Mesendoderm (in vitro differentiated cells): Measurements from ENCODE around the gene LRFN2.
A peak's percentile ranks its signal among the peaks of the same experiment; 100 is the strongest.

Experiments used
- DNase-seq: peaks from one replicate; pipeline ENCODE4 v3.0.0; 2013
- H2AK5ac ChIP-seq: 2 replicates; pipeline ENCODE4 v1.6.1; 2013; ENCODE audit warnings: low read length, inconsistent platforms
- H2BK120ac ChIP-seq: 2 replicates; pipeline ENCODE4 v1.6.1; 2013; ENCODE audit warnings: low read depth, mild to moderate bottlenecking, low read length, moderate library complexity, mixed read lengths
- H2BK15ac ChIP-seq: replicated peaks from 2 replicates; pipeline ENCODE4 v1.6.1; 2013; ENCODE audit warnings: low read depth, mild to moderate bottlenecking, moderate library complexity
- H2BK5ac ChIP-seq: 2 replicates; pipeline ENCODE4 v1.6.1; 2013; ENCODE audit warnings: low read length, inconsistent platforms
- H3K18ac ChIP-seq: 2 replicates; pipeline ENCODE4 v1.6.1; 2013; ENCODE audit warnings: mild to moderate bottlenecking, low read length, mixed read lengths
- H3K23ac ChIP-seq: one replicate; pipeline ENCODE4 v1.6.1; 2013; ENCODE audit warnings: low read length
- H3K27ac ChIP-seq: 2 replicates; pipeline ENCODE4 v1.5.1; 2013; ENCODE audit warnings: low read depth, mild to moderate bottlenecking, inconsistent platforms, low read length, moderate library complexity
- H3K27me3 ChIP-seq: 2 replicates; pipeline ENCODE4 v1.6.1; 2013; ENCODE audit warnings: low read length, control low read depth, mild to moderate bottlenecking, inconsistent platforms; ENCODE audit not compliant: insufficient read depth, poor library complexity
- H3K36me3 ChIP-seq: 2 replicates; pipeline ENCODE4 v1.6.1; 2013; ENCODE audit warnings: low read length, inconsistent platforms; ENCODE audit not compliant: control insufficient read depth, insufficient read depth
- H3K4ac ChIP-seq: one replicate; pipeline ENCODE4 v1.6.1; 2013; ENCODE audit warnings: low read depth, mild to moderate bottlenecking, low read length, moderate library complexity
- H3K4me1 ChIP-seq: 2 replicates; pipeline ENCODE4 v1.6.1; 2013; ENCODE audit warnings: low read depth, low read length, inconsistent platforms; ENCODE audit not compliant: control insufficient read depth
- H3K4me2 ChIP-seq: 2 replicates; pipeline ENCODE4 v1.6.1; 2013; ENCODE audit warnings: low read length
- H3K4me3 ChIP-seq: 2 replicates; pipeline ENCODE4 v1.5.1; 2013; ENCODE audit warnings: mild to moderate bottlenecking, low read length
- H3K56ac ChIP-seq: one replicate; pipeline ENCODE4 v1.6.1; 2013; ENCODE audit warnings: low read length
- H3K79me1 ChIP-seq: 2 replicates; pipeline ENCODE4 v1.6.1; 2013; ENCODE audit warnings: low read length, inconsistent platforms
- H3K79me2 ChIP-seq: 2 replicates; pipeline ENCODE4 v1.6.1; 2013; ENCODE audit warnings: mild to moderate bottlenecking, low read length; ENCODE audit not compliant: control insufficient read depth, insufficient read depth
- H3K9ac ChIP-seq: 2 replicates; pipeline ENCODE4 v1.6.1; 2013; ENCODE audit warnings: low read length, inconsistent platforms
- H4K5ac ChIP-seq: one replicate; pipeline ENCODE4 v1.6.1; 2013; ENCODE audit warnings: low read length
- H4K8ac ChIP-seq: one replicate; pipeline ENCODE4 v1.6.1; 2013; ENCODE audit warnings: low read depth, mild to moderate bottlenecking, control low read depth, low read length, moderate library complexity
- WGBS: extraction: QIAGEN DNeasy Blood & Tissue Kit; methylation state at CpG from one replicate; pipeline ENCODE4 v1.1.7; 2013; ENCODE audit warnings: low lambda C conversion rate, missing lambda C conversion rate; ENCODE audit not compliant: insufficient coverage; ENCODE audit errors: extremely low coverage; 5-methylcytosine and 5-hydroxymethylcytosine counted together

Gene LRFN2

DNA sequence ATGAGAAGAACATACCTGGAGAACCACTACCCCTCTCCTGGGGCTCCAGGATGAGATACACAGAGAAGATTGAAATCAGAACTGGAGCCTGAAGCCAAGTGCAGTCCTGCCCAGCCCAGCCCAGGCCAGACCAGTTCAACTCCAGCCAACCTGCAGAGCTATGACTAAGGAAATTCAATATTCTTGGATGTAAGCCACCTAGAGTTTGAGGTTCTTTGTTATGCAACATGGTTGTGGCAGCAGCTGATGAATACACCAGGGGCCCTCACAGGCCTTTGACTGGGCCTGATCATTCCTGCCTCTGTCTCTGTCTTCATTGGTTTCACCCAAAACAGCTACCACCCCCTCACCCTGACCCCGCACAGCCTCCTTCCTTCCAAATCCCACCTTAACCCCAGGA lies 167.8 kb downstream of the LRFN2 start:
- peaks cover 3% of the 10 kb centered on the region for H3K4me1 ChIP-seq
- H2AK5ac ChIP-seq = no peak overlapping the region
- H2BK120ac ChIP-seq = no peak overlapping the region
- no peak overlapping the region for H4K8ac ChIP-seq
- no peaks in the 10 kb centered on the region for H3K79me2 ChIP-seq
- no peak overlapping the region for H3K27ac ChIP-seq
- WGBS = no CpG with 5 or more reads among the region's 1 CpG
- no peak overlapping the region for H3K23ac ChIP-seq
- no peak overlapping the region for H2BK15ac ChIP-seq
- no peaks in the 10 kb centered on the region for H3K27me3 ChIP-seq
- H3K4ac ChIP-seq = no peak overlapping the region
- H2BK5ac ChIP-seq = no peak overlapping the region
- peak overlapping the region; percentile 36 for H3K56ac ChIP-seq
- no peak overlapping the region for H4K5ac ChIP-seq
- H3K79me1 ChIP-seq = no peaks in the 10 kb centered on the region
- no peak overlapping the region for H3K18ac ChIP-seq
- H3K9ac ChIP-seq = no peak overlapping the region
- no peak for DNase-seq
- H3K36me3 ChIP-seq = no peaks in the 10 kb centered on the region
- H3K4me2 ChIP-seq = no peak overlapping the region
- H3K4me3 ChIP-seq = no peak overlapping the region

DNA sequence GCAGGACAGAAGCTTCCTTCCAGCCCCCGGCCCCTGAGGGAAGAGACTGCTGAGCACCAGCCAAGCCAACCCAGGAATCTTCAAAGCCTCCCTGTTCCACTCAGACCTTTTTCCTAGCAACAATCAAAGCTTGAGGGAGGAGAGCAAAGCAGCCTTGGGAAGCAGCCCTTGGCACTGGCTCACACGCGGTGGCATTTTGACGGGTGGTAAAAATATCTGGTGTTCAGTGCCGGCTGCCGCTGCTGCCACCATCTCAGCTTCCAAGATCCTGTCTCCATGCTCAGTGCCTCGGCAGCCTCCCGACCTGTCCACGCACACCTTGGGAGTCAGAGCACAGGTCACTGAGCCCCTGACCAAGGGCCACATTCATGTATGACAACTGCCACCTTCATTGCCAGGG lies 170.1 kb downstream of the LRFN2 start:
- H3K36me3 ChIP-seq = no peaks in the 10 kb centered on the region
- peaks cover 3% of the 10 kb centered on the region for H3K4me1 ChIP-seq
- H4K5ac ChIP-seq = no peak overlapping the region
- H3K18ac ChIP-seq = no peak overlapping the region
- H3K56ac ChIP-seq = peak overlapping the region; percentile 15
- no peak overlapping the region for H3K4ac ChIP-seq
- DNase-seq = no peak
- H3K27ac ChIP-seq = no peak overlapping the region
- H3K9ac ChIP-seq = no peak overlapping the region
- H3K4me2 ChIP-seq = no peak overlapping the region
- no peak overlapping the region for H3K23ac ChIP-seq
- H2BK15ac ChIP-seq = no peak overlapping the region
- no peaks in the 10 kb centered on the region for H3K79me2 ChIP-seq
- no peaks in the 10 kb centered on the region for H3K27me3 ChIP-seq
- H2BK5ac ChIP-seq = no peak overlapping the region
- H2BK120ac ChIP-seq = no peak overlapping the region
- H2AK5ac ChIP-seq = no peak overlapping the region
- H3K79me1 ChIP-seq = no peaks in the 10 kb centered on the region
- H3K4me3 ChIP-seq = no peak overlapping the region
- WGBS = no CpG with 5 or more reads among the region's 9 CpGs
- no peak overlapping the region for H4K8ac ChIP-seq

DNA sequence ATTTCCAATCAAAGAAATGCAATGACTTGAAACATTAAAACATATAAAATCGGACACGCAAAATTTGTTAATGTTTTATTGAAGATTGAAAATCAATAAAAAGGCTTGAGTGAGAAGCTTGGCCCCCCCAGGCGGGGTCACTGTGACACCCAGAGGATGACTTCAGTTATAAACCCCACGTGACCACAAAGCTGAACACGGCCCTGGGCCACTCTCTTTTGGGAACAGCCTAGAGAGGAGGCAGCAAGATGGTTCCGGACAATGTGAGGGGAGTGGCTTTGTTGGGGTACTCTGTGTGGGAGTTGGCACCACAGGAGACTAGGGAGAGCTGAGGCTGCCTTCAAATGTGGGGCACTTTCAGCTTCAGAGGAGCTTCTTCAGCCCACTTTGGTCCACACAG lies 172.5 kb downstream of the LRFN2 start:
- Histone ChIP-seq H3K56ac (no peak overlapping the region), H3K23ac (no peak overlapping the region), H3K4ac (no peak overlapping the region), H3K79me2 (no peaks in the 10 kb centered on the region), H3K9ac (no peak overlapping the region), H3K36me3 (no peaks in the 10 kb centered on the region), H2BK120ac (no peak overlapping the region), H3K79me1 (no peaks in the 10 kb centered on the region), H2BK5ac (no peak overlapping the region), H3K4me2 (no peak overlapping the region), H3K18ac (no peak overlapping the region), H2AK5ac (no peak overlapping the region), H4K8ac (no peak overlapping the region), H3K4me3 (no peak overlapping the region), H3K27ac (no peak overlapping the region), H4K5ac (no peak overlapping the region), H3K4me1 (peaks cover 5% of the 10 kb centered on the region), H3K27me3 (no peaks in the 10 kb centered on the region), H2BK15ac (no peak overlapping the region)
- no peak for DNase-seq
- no CpG with 5 or more reads among the region's 6 CpGs for WGBS

DNA sequence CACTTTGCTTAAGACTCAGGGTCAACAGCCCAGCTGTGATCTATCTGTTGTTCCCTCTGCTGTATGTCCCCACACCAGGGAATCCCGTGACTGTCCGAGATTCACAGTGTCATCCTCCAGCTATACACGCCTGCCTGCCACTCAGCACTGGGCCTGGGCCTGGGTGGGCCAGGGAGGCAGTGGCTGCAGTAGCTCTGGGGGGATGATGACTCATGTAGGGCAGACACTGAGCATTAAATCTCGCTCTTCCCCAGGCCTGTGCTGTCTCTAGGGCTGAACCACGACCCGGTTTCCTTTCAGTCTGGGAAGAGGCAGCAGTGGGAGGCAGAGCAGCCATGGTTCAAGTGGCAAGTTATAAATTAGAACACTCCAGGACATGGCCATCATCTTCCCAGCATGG lies 173.9 kb downstream of the LRFN2 start:
- no peaks in the 10 kb centered on the region for H3K36me3 ChIP-seq
- H2BK5ac ChIP-seq = no peak overlapping the region
- no peak overlapping the region for H3K9ac ChIP-seq
- H2BK15ac ChIP-seq = no peak overlapping the region
- no peak overlapping the region for H4K8ac ChIP-seq
- H4K5ac ChIP-seq = no peak overlapping the region
- no CpG with 5 or more reads among the region's 6 CpGs for WGBS
- H3K18ac ChIP-seq = no peak overlapping the region
- no peak overlapping the region for H3K4me3 ChIP-seq
- no peaks in the 10 kb centered on the region for H3K79me1 ChIP-seq
- H3K79me2 ChIP-seq = no peaks in the 10 kb centered on the region
- peaks cover 8% of the 10 kb centered on the region for H3K4me1 ChIP-seq
- H3K4ac ChIP-seq = no peak overlapping the region
- H3K23ac ChIP-seq = no peak overlapping the region
- DNase-seq = no peak
- H3K56ac ChIP-seq = no peak overlapping the region
- no peak overlapping the region for H2BK120ac ChIP-seq
- H2AK5ac ChIP-seq = no peak overlapping the region
- no peak overlapping the region for H3K4me2 ChIP-seq
- no peak overlapping the region for H3K27ac ChIP-seq
- no peaks in the 10 kb centered on the region for H3K27me3 ChIP-seq

DNA sequence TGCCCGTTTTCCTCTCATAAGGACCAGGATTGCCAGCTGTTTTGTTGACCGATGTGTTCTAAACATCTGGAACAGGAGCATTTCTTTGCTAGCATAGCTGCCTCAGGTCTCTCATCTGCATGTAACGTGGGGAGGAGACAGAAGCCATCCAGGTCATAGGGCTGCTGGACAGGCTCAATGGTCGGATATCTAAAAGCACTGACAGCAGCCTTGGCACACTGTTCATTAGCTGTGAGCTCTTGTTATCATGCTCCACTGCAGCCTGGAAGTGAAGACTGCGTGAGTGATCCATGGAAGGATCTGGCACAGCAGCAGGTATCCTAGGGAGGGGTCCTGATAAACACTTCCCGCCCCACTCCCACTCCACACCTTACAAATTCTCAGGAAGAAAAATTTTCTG lies 175.3 kb downstream of the LRFN2 start:
- Histone ChIP-seq H3K27ac (no peak overlapping the region), H3K23ac (no peak overlapping the region), H3K79me1 (no peaks in the 10 kb centered on the region), H3K4me2 (no peak overlapping the region), H3K36me3 (no peaks in the 10 kb centered on the region), H3K18ac (no peak overlapping the region), H3K9ac (no peak overlapping the region), H3K56ac (no peak overlapping the region), H3K27me3 (no peaks in the 10 kb centered on the region), H2BK120ac (no peak overlapping the region), H3K4ac (no peak overlapping the region), H4K5ac (no peak overlapping the region), H3K79me2 (no peaks in the 10 kb centered on the region), H2AK5ac (no peak overlapping the region), H3K4me3 (no peak overlapping the region), H2BK15ac (no peak overlapping the region), H2BK5ac (no peak overlapping the region), H3K4me1 (peaks cover 8% of the 10 kb centered on the region), H4K8ac (no peak overlapping the region)
- no CpG with 5 or more reads among the region's 6 CpGs for WGBS
- DNase-seq = no peak

DNA sequence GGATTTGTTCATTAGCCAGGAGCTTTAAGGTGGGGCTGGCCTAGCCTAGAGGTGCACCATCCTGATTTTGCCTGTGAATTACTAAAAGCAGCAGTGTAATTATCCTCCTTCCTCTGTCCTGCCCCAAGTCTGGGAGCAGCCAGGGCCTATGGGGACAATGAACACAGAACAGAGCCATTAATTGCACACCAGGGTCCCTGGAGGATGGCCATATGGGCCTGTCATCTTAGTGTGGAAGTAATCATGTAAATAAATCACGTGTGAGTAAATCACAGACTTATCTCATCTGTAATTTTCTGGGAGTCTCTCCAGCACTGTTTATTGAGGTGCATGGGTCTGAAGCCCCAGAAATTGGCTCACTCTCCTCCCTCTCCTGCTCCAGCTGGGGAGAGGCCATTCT lies 176.3 kb downstream of the LRFN2 start:
- Histone ChIP-seq H2BK5ac (no peak overlapping the region), H2BK120ac (no peak overlapping the region), H3K79me1 (no peaks in the 10 kb centered on the region), H3K4me3 (no peak overlapping the region), H3K79me2 (no peaks in the 10 kb centered on the region), H4K8ac (no peak overlapping the region), H3K9ac (no peak overlapping the region), H4K5ac (no peak overlapping the region), H3K18ac (no peak overlapping the region), H2BK15ac (no peak overlapping the region), H3K4ac (no peak overlapping the region), H3K4me1 (peaks cover 8% of the 10 kb centered on the region), H3K27ac (no peak overlapping the region), H3K23ac (no peak overlapping the region), H2AK5ac (no peak overlapping the region), H3K27me3 (no peaks in the 10 kb centered on the region), H3K56ac (no peak overlapping the region), H3K4me2 (no peak overlapping the region), H3K36me3 (no peaks in the 10 kb centered on the region)
- DNase-seq = no peak
- no CpG with 5 or more reads among the region's 1 CpG for WGBS
